ENCODE results near the gene ZNF12. TPM values are rescaled to one million over a fixed set of nuclear protein-coding genes. Genes with fewer than 3 reads are reported as not detected.
A peak's percentile ranks its signal among the peaks of the same experiment; 100 is the strongest.

The ZNF12 gene
- total RNA-seq, 1 donor from 2014 or later: 36.6 TPM

DNA sequence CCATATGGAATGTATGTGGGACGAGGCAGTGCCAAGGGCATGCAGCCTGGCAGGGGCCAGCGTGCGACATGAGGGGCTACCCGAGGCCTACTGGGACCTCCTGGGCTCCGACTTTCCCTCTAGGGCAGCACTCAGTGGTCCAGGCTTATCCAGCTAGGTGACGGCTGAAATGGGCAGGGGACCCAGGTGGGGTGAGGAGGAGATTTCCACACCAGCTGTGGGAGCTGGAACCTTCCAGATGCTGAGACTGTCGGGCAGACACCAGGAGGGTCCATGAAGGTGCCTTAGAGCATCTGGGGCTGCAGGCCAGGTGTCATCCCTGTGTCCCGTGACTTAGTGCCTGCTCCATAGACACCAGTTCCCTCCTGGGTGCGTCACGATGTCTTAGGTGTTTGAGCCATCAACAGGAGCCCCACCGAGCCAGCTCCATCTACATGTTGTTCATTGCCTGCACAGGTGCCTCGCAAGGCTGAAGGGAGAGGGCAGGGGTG, 56.2 kb downstream of the ZNF12 start:
- Histone ChIP-seq H4K20me1 (ENCODE audit: low read depth) (peaks cover 5% of the 10 kb centered on the region), H3K79me2 (ENCODE audit: low read depth) (no peaks in the 10 kb centered on the region), H3K4me2 (no peak overlapping the region), H3F3A (ENCODE audit: low read depth) (no peaks in the 10 kb centered on the region), H3K27ac (no peak overlapping the region), H3K9me3 (ENCODE audit: low read depth) (no peaks in the 10 kb centered on the region), H3K9ac (no peak overlapping the region), H3K4me3 (no peak overlapping the region), H2AFZ (replicated peaks) (no peak overlapping the region), H3K4me1 (no peaks in the 10 kb centered on the region), H3K27me3 (no peaks in the 10 kb centered on the region), H3K36me3 (no peaks in the 10 kb centered on the region)
- Mint-ChIP-seq H3K4me1 (no peaks in the 10 kb centered on the region), H3K27me3 (ENCODE audit: insufficient read depth, low read depth) (peaks cover 19% of the 10 kb centered on the region), H3K4me3 (no peak overlapping the region), H3K36me3 (peaks cover 34% of the 10 kb centered on the region), H3K27ac (peak overlapping the region; percentile 69), H3K9me3 (peaks cover 23% of the 10 kb centered on the region)
- TF ChIP-seq, protein P1, sequence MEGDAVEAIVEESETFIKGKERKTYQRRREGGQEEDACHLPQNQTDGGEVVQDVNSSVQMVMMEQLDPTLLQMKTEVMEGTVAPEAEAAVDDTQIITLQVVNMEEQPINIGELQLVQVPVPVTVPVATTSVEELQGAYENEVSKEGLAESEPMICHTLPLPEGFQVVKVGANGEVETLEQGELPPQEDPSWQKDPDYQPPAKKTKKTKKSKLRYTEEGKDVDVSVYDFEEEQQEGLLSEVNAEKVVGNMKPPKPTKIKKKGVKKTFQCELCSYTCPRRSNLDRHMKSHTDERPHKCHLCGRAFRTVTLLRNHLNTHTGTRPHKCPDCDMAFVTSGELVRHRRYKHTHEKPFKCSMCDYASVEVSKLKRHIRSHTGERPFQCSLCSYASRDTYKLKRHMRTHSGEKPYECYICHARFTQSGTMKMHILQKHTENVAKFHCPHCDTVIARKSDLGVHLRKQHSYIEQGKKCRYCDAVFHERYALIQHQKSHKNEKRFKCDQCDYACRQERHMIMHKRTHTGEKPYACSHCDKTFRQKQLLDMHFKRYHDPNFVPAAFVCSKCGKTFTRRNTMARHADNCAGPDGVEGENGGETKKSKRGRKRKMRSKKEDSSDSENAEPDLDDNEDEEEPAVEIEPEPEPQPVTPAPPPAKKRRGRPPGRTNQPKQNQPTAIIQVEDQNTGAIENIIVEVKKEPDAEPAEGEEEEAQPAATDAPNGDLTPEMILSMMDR (IDR thresholded peaks at IDR 0.05): no peak
- TF ChIP-seq EZH2 (IDR thresholded peaks at IDR 0.05) (no peak), EZH2phosphoT487 (IDR thresholded peaks at IDR 0.05) (no peak)
- DNase-seq (ENCODE audit: low spot score): no peak

DNA sequence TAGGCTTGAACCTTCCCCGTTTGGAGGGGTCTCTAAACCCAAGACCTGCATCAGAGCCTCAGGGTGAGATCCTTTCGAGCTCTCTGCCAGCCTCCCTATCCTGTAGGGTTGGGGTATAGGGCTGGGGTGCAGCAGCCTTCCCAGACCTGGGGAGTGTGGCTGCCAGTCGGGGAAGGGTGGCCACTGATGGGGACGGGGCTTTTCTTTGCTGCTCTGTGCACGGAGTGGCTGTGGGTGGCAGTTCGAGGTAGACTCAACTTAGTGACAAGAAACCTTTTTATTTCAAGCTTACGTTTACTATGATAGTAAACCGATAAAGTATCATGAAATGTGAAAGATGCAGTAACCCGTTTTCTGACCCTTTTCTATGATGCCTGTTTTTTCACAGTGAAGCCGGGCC, 56.7 kb downstream of the ZNF12 start:
- Histone ChIP-seq H3K4me3 (no peak overlapping the region), H3K27ac (no peak overlapping the region), H3K79me2 (ENCODE audit: low read depth) (no peaks in the 10 kb centered on the region), H4K20me1 (ENCODE audit: low read depth) (peaks cover 5% of the 10 kb centered on the region), H3K36me3 (no peaks in the 10 kb centered on the region), H3K9me3 (ENCODE audit: low read depth) (no peaks in the 10 kb centered on the region), H2AFZ (replicated peaks) (no peak overlapping the region), H3K9ac (no peak overlapping the region), H3K4me2 (no peak overlapping the region), H3K4me1 (no peaks in the 10 kb centered on the region), H3F3A (ENCODE audit: low read depth) (no peaks in the 10 kb centered on the region), H3K27me3 (no peaks in the 10 kb centered on the region)
- H3K27ac Mint-ChIP-seq: no peak overlapping the region
- H3K4me1 Mint-ChIP-seq: no peaks in the 10 kb centered on the region
- peaks cover 19% of the 10 kb centered on the region for H3K27me3 Mint-ChIP-seq (ENCODE audit: insufficient read depth, low read depth)
- no peak for DNase-seq (ENCODE audit: low spot score)
- H3K9me3 Mint-ChIP-seq: peaks cover 19% of the 10 kb centered on the region
- no peak overlapping the region for H3K4me3 Mint-ChIP-seq
- TF ChIP-seq EZH2phosphoT487 (IDR thresholded peaks at IDR 0.05) (no peak), EZH2 (IDR thresholded peaks at IDR 0.05) (no peak)
- TF ChIP-seq, protein P1 (IDR thresholded peaks at IDR 0.05): no peak
- H3K36me3 Mint-ChIP-seq: peaks cover 29% of the 10 kb centered on the region

DNA sequence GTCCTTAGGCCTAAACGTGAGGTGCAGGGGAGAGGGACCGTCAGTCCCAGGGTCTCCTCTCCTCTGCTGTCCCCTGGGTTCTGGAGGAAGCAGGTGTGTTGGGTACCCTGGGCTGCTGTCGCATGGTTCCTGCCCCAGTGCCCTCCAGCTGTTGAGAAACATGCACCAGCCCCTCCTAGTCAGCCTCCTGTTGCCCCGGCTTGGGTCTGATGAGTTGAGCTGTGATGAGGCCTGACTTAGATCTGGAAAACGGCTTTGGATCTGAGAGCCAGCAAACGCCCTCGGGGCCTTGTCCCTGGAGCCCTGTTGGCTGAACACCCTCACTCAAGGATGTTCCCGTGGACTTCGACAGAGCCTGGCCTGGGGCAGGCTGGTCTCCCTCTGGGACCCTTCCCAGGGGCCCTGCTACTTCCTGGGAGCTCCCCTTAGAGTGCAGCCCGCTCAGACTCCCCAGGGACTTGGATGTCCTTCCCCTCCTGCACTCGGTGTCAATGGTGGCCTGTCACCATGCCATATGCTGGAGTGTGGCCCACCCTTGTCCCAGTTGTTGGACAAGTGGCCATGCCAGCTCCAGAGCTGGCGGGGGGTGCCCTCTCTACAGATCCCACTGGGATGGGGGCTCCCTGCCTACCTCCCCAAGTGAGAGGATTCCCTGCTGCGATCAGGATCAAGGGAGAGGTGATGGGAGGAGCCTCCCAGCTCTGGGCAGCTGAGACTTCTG, 57.3 kb downstream of the ZNF12 start:
- Mint-ChIP-seq H3K27me3 (ENCODE audit: insufficient read depth, low read depth) (peaks cover 15% of the 10 kb centered on the region), H3K36me3 (peaks cover 25% of the 10 kb centered on the region), H3K4me1 (no peaks in the 10 kb centered on the region), H3K9me3 (peaks cover 15% of the 10 kb centered on the region), H3K27ac (no peak overlapping the region), H3K4me3 (no peak overlapping the region)
- H3K27me3 ChIP-seq: no peaks in the 10 kb centered on the region
- DNase-seq (ENCODE audit: low spot score): no peak
- H3K4me2 ChIP-seq: no peak overlapping the region
- no peak for TF ChIP-seq EZH2 (IDR thresholded peaks at IDR 0.05)
- no peak overlapping the region for H3K27ac ChIP-seq
- no peak overlapping the region for H3K9ac ChIP-seq
- H3K4me1 ChIP-seq: no peaks in the 10 kb centered on the region
- H3K79me2 ChIP-seq (ENCODE audit: low read depth): no peaks in the 10 kb centered on the region
- H3K36me3 ChIP-seq: no peaks in the 10 kb centered on the region
- no peak overlapping the region for H3K4me3 ChIP-seq
- no peaks in the 10 kb centered on the region for H3F3A ChIP-seq (ENCODE audit: low read depth)
- peaks cover 5% of the 10 kb centered on the region for H4K20me1 ChIP-seq (ENCODE audit: low read depth)
- H3K9me3 ChIP-seq (ENCODE audit: low read depth): no peaks in the 10 kb centered on the region
- H2AFZ ChIP-seq (replicated peaks): no peak overlapping the region

DNA sequence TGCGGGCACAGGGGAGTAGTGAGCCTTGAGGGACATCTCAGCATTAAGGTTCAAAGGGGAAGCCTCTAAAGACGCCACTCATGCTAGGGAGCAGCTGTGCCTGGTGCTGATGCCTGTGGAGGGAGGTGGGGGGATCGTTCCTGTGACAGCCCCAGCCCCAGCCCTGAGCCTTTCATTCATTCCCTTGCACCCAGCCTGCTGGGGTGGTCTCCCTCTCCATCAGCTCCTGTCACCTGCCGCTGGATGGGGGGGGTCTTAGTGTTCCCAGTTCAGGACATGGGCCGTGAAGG, 58.0 kb downstream of the ZNF12 start:
- TF ChIP-seq EZH2phosphoT487 (IDR thresholded peaks at IDR 0.05) (no peak), EZH2 (IDR thresholded peaks at IDR 0.05) (no peak)
- TF ChIP-seq, protein P1 (IDR thresholded peaks at IDR 0.05): no peak

More for the DNA sequence above, 58.0 kb downstream of the ZNF12 start:
- H3K9me3 ChIP-seq (ENCODE audit: low read depth): no peaks in the 10 kb centered on the region
- no peaks in the 10 kb centered on the region for H3K27me3 ChIP-seq
- H4K20me1 ChIP-seq (ENCODE audit: low read depth): peaks cover 5% of the 10 kb centered on the region
- H3K79me2 ChIP-seq (ENCODE audit: low read depth): no peaks in the 10 kb centered on the region
- Mint-ChIP-seq H3K36me3 (peaks cover 27% of the 10 kb centered on the region), H3K9me3 (peaks cover 15% of the 10 kb centered on the region), H3K4me3 (no peak overlapping the region), H3K27me3 (ENCODE audit: insufficient read depth, low read depth) (peaks cover 15% of the 10 kb centered on the region), H3K4me1 (no peaks in the 10 kb centered on the region), H3K27ac (no peak overlapping the region)
- H3K36me3 ChIP-seq: no peaks in the 10 kb centered on the region
- no peaks in the 10 kb centered on the region for H3K4me1 ChIP-seq
- H3F3A ChIP-seq (ENCODE audit: low read depth): no peaks in the 10 kb centered on the region
- no peak overlapping the region for H3K27ac ChIP-seq
- H3K4me2 ChIP-seq: no peak overlapping the region
- H3K4me3 ChIP-seq: no peak overlapping the region
- H2AFZ ChIP-seq (replicated peaks): no peak overlapping the region
- no peak for DNase-seq (ENCODE audit: low spot score)
- H3K9ac ChIP-seq: no peak overlapping the region
